Nephron (organoid): ENCODE measurements around the gene CEPT1.

Experiments used
- H3K27ac Mint-ChIP-seq, 3 experiments: 2 replicates each; pipeline ENCODE4 v1.8.0; 2020; ENCODE audit warnings: mixed read lengths in 3 of 3, mild to moderate bottlenecking in 2 of 3, moderate library complexity in 1 of 3
- H3K27me3 Mint-ChIP-seq: 2 replicates; pipeline ENCODE4 v1.8.0; 2021; ENCODE audit warnings: low read depth, mild to moderate bottlenecking, moderate library complexity, mixed read lengths
- H3K36me3 Mint-ChIP-seq: 2 replicates; pipeline ENCODE4 v1.8.0; 2020; ENCODE audit warnings: low read depth, mixed read lengths
- H3K4me1 Mint-ChIP-seq: 2 replicates; pipeline ENCODE4 v1.8.0; 2020; ENCODE audit warnings: mixed read lengths
- H3K4me3 Mint-ChIP-seq, 3 experiments: 2 replicates each; pipeline ENCODE4 v1.8.0; 2020; ENCODE audit warnings: mild to moderate bottlenecking in 3 of 3, mixed read lengths in 3 of 3, moderate library complexity in 2 of 3
- H3K9me3 Mint-ChIP-seq: 2 replicates; pipeline ENCODE4 v1.8.0; 2020; ENCODE audit warnings: mixed read lengths
- TF ChIP-seq, protein P1 (sequence below), 3 experiments: fragments of 200-600 bp; sonication (generic); IDR thresholded peaks; one replicate each; pipeline ENCODE4 v1.5.0; 2021; ENCODE audit warnings: antibody characterized with exemption in 3 of 3; ENCODE audit not compliant: unreplicated experiment in 3 of 3

The CEPT1 gene

DNA sequence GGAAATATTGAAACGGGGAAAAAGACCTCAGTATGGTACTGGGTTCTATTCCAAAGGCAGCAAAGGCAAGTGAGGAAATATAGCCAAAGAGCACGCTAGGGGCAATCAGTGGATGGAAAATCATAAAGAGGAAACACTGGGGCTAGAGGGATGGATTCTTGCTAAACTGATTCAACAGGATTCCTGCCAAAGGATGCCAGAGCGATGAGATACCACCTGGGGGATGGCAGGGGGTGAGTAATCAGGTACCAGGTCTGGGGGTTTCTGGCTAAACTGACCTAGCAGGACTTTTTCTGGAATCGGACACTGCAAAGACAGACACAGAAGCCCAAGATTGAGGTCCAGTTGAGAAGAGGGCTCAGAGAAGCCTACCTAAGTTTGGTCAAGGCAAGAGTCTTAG is 94.2 kb downstream of the CEPT1 start:
- TF ChIP-seq, protein P1, sequence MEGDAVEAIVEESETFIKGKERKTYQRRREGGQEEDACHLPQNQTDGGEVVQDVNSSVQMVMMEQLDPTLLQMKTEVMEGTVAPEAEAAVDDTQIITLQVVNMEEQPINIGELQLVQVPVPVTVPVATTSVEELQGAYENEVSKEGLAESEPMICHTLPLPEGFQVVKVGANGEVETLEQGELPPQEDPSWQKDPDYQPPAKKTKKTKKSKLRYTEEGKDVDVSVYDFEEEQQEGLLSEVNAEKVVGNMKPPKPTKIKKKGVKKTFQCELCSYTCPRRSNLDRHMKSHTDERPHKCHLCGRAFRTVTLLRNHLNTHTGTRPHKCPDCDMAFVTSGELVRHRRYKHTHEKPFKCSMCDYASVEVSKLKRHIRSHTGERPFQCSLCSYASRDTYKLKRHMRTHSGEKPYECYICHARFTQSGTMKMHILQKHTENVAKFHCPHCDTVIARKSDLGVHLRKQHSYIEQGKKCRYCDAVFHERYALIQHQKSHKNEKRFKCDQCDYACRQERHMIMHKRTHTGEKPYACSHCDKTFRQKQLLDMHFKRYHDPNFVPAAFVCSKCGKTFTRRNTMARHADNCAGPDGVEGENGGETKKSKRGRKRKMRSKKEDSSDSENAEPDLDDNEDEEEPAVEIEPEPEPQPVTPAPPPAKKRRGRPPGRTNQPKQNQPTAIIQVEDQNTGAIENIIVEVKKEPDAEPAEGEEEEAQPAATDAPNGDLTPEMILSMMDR (IDR thresholded peaks at IDR 0.05; ENCODE audit: unreplicated experiment in 3 of 3): no peak
- H3K36me3 Mint-ChIP-seq: no peaks in the 10 kb centered on the region
- H3K27ac Mint-ChIP-seq: no peak overlapping the region
- H3K4me3 Mint-ChIP-seq: no peak overlapping the region
- peaks cover 19% of the 10 kb centered on the region for H3K4me1 Mint-ChIP-seq
- no peaks in the 10 kb centered on the region for H3K27me3 Mint-ChIP-seq
- no peaks in the 10 kb centered on the region for H3K9me3 Mint-ChIP-seq
